HEK293 (cell line): ENCODE results near the gene IL1RL2.

Source experiments
- CTCF ChIA-PET: fragments of 350-600 bp; formaldehyde crosslinking; extraction: SDS; loops from one replicate; lab custom pipeline; 2021; ENCODE audit warnings: antibody characterized with exemption; lab: Yijun Ruan, JAX
- POLR2A ChIA-PET: fragments of 300-600 bp; formaldehyde crosslinking; extraction: SDS; loops from one replicate; lab custom pipeline; 2020; ENCODE audit warnings: antibody characterized with exemption, inconsistent platforms; lab: Yijun Ruan, JAX
- H3K27ac ChIP-seq: fragments of 200-500 bp; sonication (Bioruptor generic); 2 replicates; pipeline ENCODE4 v1.5.1; 2014; ENCODE audit warnings: low read depth, low read length, control low read depth, inconsistent platforms; ENCODE audit errors: extremely low read depth
- H3K36me3 ChIP-seq, 2 experiments: fragments of 200-500 bp in 1 of 2; sonication (Bioruptor generic) in 1 of 2; 1 replicate in 1 of 2; 2 replicates in 1 of 2; pipeline ENCODE4 v1.5.1; 2014 to 2017; ENCODE audit warnings: inconsistent platforms in 2 of 2, low read length in 2 of 2; ENCODE audit not compliant: control insufficient read depth in 2 of 2, insufficient read depth in 1 of 2
- H3K4me1 ChIP-seq: fragments of 200-500 bp; sonication (Bioruptor generic); 2 replicates; pipeline ENCODE4 v1.5.1; 2014; ENCODE audit warnings: mild to moderate bottlenecking, low read length, inconsistent platforms; ENCODE audit not compliant: control insufficient read depth, insufficient read depth
- H3K4me3 ChIP-seq: 2 replicates; pipeline ENCODE4 v1.5.1; 2011; ENCODE audit warnings: low read depth, mild to moderate bottlenecking, control low read depth, low read length, moderate library complexity
- H3K9me3 ChIP-seq: fragments of 200-500 bp; sonication (Bioruptor generic); 2 replicates; pipeline ENCODE4 v1.5.1; 2014; ENCODE audit warnings: low read depth, low read length, inconsistent platforms; ENCODE audit not compliant: control insufficient read depth, insufficient read depth
- BCL11B ChIP-seq: fragments of 450-650 bp; formaldehyde crosslinking; IDR thresholded peaks from 2 replicates; pipeline ENCODE4 v1.5.1; 2016; ENCODE audit warnings: low read depth, missing biosample characterization, missing genetic modification characterization
- GLI4 ChIP-seq: fragments of 450-650 bp; formaldehyde crosslinking; IDR thresholded peaks from 2 replicates; pipeline ENCODE4 v1.5.1; 2016; ENCODE audit warnings: missing biosample characterization, missing genetic modification characterization
- SCRT1 ChIP-seq: fragments of 450-650 bp; formaldehyde crosslinking; IDR thresholded peaks from 2 replicates; pipeline ENCODE4 v1.5.1; 2016; ENCODE audit warnings: missing biosample characterization, missing genetic modification characterization, borderline replicate concordance
- TRIM28 ChIP-seq: IDR thresholded peaks from 2 replicates; pipeline ENCODE4 v1.6.1; 2011; ENCODE audit warnings: low read length, control low read depth, borderline replicate concordance
- ZNF175 ChIP-seq: fragments of 450-650 bp; formaldehyde crosslinking; IDR thresholded peaks from 2 replicates; pipeline ENCODE4 v1.5.1; 2016; ENCODE audit warnings: missing biosample characterization, missing genetic modification characterization
- ZNF324 ChIP-seq: fragments of 450-650 bp; formaldehyde crosslinking; IDR thresholded peaks from 2 replicates; pipeline ENCODE4 v1.5.1; 2016; ENCODE audit warnings: missing biosample characterization, missing genetic modification characterization
- ZNF335 ChIP-seq: fragments of 450-650 bp; formaldehyde crosslinking; conservative IDR thresholded peaks from 2 replicates; pipeline ENCODE4 v1.5.1; 2016; ENCODE audit warnings: missing biosample characterization, missing genetic modification characterization
- ZNF37A ChIP-seq: fragments of 450-650 bp; IDR thresholded peaks from 2 replicates; pipeline ENCODE4 v1.5.1; 2018; ENCODE audit warnings: missing biosample characterization, missing genetic modification characterization
- ZNF433 ChIP-seq: fragments of 450-650 bp; formaldehyde crosslinking; IDR thresholded peaks from 2 replicates; pipeline ENCODE4 v1.5.1; 2016; ENCODE audit warnings: missing biosample characterization, missing genetic modification characterization, low read depth
- ZNF521 ChIP-seq: fragments of 450-650 bp; formaldehyde crosslinking; IDR thresholded peaks from 2 replicates; pipeline ENCODE4 v1.5.1; 2017; ENCODE audit warnings: missing biosample characterization, mild to moderate bottlenecking, missing genetic modification characterization
- ZNF623 ChIP-seq: fragments of 450-650 bp; formaldehyde crosslinking; IDR thresholded peaks from 2 replicates; pipeline ENCODE4 v1.5.1; 2016; ENCODE audit warnings: missing biosample characterization, missing genetic modification characterization
- ZNF76 ChIP-seq: fragments of 450-650 bp; formaldehyde crosslinking; IDR thresholded peaks from 2 replicates; pipeline ENCODE4; 2016; ENCODE audit warnings: low read depth, missing biosample characterization, missing genetic modification characterization, borderline replicate concordance
- ZNF768 ChIP-seq: fragments of 450-650 bp; formaldehyde crosslinking; IDR thresholded peaks from 2 replicates; pipeline ENCODE4 v1.5.1; 2018; ENCODE audit warnings: missing biosample characterization, mild to moderate bottlenecking, missing genetic modification characterization
- ZNF777 ChIP-seq: fragments of 450-650 bp; formaldehyde crosslinking; IDR thresholded peaks from 2 replicates; pipeline ENCODE4 v1.5.1; 2017; ENCODE audit warnings: missing biosample characterization, missing genetic modification characterization, borderline replicate concordance
- ZNF792 ChIP-seq: fragments of 450-650 bp; formaldehyde crosslinking; IDR thresholded peaks from 2 replicates; pipeline ENCODE4 v1.5.1; 2016; ENCODE audit warnings: missing biosample characterization, missing genetic modification characterization
- ZNF843 ChIP-seq: fragments of 450-650 bp; formaldehyde crosslinking; IDR thresholded peaks from 2 replicates; pipeline ENCODE4 v1.5.1; 2016; ENCODE audit warnings: missing biosample characterization, missing genetic modification characterization
- ZXDB ChIP-seq: fragments of 450-650 bp; formaldehyde crosslinking; IDR thresholded peaks from 2 replicates; pipeline ENCODE4 v1.5.1; 2016; ENCODE audit warnings: missing biosample characterization, missing genetic modification characterization
- TF ChIP-seq, protein P1 (sequence below): fragments of 450-650 bp; formaldehyde crosslinking; IDR thresholded peaks from 2 replicates; pipeline ENCODE4 v1.5.1; 2017; ENCODE audit warnings: missing biosample characterization, missing genetic modification characterization
- TF ChIP-seq, protein P2 (sequence below): fragments of 450-650 bp; formaldehyde crosslinking; IDR thresholded peaks from 2 replicates; pipeline ENCODE4 v1.5.1; 2016; ENCODE audit warnings: missing biosample characterization, missing genetic modification characterization
- TF ChIP-seq, protein P3 (sequence below): fragments of 450-650 bp; formaldehyde crosslinking; IDR thresholded peaks from 2 replicates; pipeline ENCODE4 v1.5.1; 2016; ENCODE audit warnings: missing biosample characterization, missing genetic modification characterization

Gene IL1RL2

DNA sequence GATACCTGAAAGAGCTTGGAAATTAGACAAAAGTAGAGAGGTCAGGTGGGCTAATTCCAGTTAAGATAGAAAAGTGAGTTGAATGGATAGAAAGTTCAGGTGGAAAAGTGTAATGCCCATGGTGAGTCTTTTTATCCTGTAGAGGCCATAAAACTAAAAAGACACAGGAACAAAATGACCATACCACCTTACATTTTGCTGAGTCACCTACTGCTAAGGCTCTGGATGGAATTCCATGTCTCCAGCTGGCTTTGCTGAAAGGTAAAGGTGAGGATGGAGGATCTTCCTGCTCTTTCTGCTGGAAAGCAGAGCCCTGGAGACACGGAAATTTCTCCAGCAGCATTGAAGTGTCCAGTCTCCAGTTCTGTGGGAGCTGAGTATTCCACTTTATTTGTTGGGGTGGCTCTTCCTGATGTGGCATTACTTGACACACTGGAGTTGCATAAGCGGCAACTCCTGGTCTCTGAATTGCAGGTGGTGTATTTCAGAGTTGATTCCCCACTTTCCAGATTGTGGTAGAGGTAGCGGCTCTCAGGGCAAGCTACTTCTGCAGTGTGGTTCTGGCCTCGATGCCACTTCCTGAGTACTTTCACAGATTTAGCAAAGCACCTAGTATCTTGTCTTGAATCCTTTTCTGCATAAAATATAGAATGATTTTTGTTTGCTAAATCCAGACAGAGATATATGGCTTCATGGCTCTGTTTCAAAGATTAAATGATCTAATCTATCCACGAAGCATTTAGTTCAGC, 10.7 kb downstream of the IL1RL2 start:
- ChIA-PET CTCF (interaction anchor here (0.8 kb wide), 1 partner anchor 42 kb away, joined by 8 read pairs; no protein-coding TSS in a partner anchor), POLR2A (no interaction called here)
- Histone ChIP-seq H3K4me3 (no peak overlapping the region), H3K36me3 (no peaks in the 10 kb centered on the region), H3K4me1 (no peaks in the 10 kb centered on the region), H3K9me3 (no peaks in the 10 kb centered on the region)
- TF ChIP-seq ZNF843 (tag by site-specific recombination) = no peak
- no peak for TF ChIP-seq GLI4 (tag by site-specific recombination)
- TF ChIP-seq ZNF768 (tag by site-specific recombination) = no peak
- TF ChIP-seq ZNF324 (tag by site-specific recombination) = no peak
- no peak for TF ChIP-seq ZNF777 (tag by site-specific recombination)
- no peak for TF ChIP-seq ZNF433
- TF ChIP-seq ZNF792 = no peak
- TF ChIP-seq ZNF175 (tag by site-specific recombination) = no peak
- TF ChIP-seq ZNF335 (tag by site-specific recombination) = no peak
- no peak for TF ChIP-seq ZNF521 (tag by site-specific recombination)
- no peak for TF ChIP-seq TRIM28
- no peak for TF ChIP-seq ZXDB (tag by site-specific recombination)
- TF ChIP-seq, protein P1, sequence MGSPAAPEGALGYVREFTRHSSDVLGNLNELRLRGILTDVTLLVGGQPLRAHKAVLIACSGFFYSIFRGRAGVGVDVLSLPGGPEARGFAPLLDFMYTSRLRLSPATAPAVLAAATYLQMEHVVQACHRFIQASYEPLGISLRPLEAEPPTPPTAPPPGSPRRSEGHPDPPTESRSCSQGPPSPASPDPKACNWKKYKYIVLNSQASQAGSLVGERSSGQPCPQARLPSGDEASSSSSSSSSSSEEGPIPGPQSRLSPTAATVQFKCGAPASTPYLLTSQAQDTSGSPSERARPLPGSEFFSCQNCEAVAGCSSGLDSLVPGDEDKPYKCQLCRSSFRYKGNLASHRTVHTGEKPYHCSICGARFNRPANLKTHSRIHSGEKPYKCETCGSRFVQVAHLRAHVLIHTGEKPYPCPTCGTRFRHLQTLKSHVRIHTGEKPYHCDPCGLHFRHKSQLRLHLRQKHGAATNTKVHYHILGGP (tag by site-specific recombination) = no peak
- no peak for TF ChIP-seq BCL11B (tag by site-specific recombination)
- TF ChIP-seq, protein P2, sequence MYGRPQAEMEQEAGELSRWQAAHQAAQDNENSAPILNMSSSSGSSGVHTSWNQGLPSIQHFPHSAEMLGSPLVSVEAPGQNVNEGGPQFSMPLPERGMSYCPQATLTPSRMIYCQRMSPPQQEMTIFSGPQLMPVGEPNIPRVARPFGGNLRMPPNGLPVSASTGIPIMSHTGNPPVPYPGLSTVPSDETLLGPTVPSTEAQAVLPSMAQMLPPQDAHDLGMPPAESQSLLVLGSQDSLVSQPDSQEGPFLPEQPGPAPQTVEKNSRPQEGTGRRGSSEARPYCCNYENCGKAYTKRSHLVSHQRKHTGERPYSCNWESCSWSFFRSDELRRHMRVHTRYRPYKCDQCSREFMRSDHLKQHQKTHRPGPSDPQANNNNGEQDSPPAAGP (tag by site-specific recombination) = no peak
- TF ChIP-seq, protein P3, sequence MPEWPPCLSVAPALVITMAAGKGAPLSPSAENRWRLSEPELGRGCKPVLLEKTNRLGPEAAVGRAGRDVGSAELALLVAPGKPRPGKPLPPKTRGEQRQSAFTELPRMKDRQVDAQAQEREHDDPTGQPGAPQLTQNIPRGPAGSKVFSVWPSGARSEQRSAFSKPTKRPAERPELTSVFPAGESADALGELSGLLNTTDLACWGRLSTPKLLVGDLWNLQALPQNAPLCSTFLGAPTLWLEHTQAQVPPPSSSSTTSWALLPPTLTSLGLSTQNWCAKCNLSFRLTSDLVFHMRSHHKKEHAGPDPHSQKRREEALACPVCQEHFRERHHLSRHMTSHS (tag by site-specific recombination) = no peak
- TF ChIP-seq ZNF37A (tag by site-specific recombination) = no peak
- TF ChIP-seq, all 188 proteins: peak for 0
- H3K27ac ChIP-seq = no peak overlapping the region

DNA sequence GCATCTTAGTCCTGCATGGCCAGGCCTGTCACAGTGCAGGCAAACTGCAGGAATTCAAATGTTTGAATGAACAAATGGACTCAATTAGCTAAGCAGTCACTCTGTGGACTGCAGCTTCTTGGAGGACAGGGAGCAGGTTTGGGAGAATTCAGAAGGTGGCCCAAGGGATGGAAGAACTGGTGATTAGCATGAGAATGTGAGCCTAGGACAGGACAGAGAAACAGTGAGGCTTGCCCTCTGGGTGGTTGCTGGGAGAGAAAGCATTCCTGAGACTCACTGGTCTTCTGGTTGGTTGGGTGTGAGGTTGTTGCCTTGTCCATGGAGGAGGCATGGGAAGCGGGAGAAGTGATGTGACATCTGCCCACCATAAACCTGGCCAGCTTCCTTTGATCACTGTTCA, 13.7 kb downstream of the IL1RL2 start:
- ChIA-PET POLR2A (no interaction called here), CTCF (no interaction called here)
- TF ChIP-seq ZNF76 (tag by site-specific recombination) = no peak
- no peak for TF ChIP-seq SCRT1

DNA sequence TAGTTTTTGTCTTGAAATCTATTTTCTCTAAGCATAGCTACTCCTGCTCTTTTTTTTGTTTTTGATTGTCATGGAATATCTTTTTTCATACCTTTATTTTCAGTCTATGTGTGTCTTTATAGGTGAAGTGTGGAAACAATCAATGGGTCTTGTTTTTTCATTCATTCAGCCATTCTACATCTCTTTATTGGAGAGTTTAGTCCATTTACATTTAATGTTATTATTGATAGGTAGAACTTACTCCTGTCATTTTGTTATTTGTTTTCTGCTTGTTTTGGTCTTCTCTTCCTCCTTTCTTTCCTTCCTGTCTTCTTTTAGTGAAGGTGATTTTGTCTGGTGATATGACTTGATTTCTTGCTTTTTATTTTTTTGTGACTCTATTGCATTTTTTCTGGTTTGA, 17.8 kb downstream of the IL1RL2 start:
- no peaks in the 10 kb centered on the region for H3K9me3 ChIP-seq
- no peak overlapping the region for H3K27ac ChIP-seq
- H3K4me3 ChIP-seq = no peak overlapping the region
- no peaks in the 10 kb centered on the region for H3K4me1 ChIP-seq
- POLR2A ChIA-PET = no interaction called here
- TF ChIP-seq ZNF623 = no peak
- no peaks in the 10 kb centered on the region for H3K36me3 ChIP-seq
- CTCF ChIA-PET = no interaction called here

More for the DNA sequence above, 13.7 kb downstream of the IL1RL2 start:
- Histone ChIP-seq H3K4me3 (no peak overlapping the region), H3K27ac (no peak overlapping the region), H3K4me1 (no peaks in the 10 kb centered on the region), H3K36me3 (no peaks in the 10 kb centered on the region), H3K9me3 (no peaks in the 10 kb centered on the region)
